ENCODE data around the gene CNTNAP5.

DNA sequence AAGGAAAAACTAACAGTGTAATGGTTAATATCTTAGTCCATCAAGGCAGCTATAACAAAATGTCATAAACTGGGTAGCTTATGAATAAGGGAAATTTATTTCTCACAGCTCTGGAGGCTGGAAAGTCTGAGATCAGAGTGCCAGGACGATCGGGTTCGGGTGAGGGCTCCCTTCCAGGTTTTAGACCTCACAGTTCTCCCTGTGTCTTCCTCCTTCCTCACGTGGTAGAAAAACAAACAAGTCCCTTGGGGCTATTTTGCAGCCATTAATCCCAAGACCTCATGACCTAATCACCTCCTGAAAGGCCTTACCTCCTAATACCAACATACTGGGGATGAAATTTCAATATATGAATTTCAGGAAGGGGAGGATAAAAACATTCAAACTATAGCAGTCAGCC lies 455.9 kb downstream of the CNTNAP5 start:
- TF ChIP-seq, protein P1, sequence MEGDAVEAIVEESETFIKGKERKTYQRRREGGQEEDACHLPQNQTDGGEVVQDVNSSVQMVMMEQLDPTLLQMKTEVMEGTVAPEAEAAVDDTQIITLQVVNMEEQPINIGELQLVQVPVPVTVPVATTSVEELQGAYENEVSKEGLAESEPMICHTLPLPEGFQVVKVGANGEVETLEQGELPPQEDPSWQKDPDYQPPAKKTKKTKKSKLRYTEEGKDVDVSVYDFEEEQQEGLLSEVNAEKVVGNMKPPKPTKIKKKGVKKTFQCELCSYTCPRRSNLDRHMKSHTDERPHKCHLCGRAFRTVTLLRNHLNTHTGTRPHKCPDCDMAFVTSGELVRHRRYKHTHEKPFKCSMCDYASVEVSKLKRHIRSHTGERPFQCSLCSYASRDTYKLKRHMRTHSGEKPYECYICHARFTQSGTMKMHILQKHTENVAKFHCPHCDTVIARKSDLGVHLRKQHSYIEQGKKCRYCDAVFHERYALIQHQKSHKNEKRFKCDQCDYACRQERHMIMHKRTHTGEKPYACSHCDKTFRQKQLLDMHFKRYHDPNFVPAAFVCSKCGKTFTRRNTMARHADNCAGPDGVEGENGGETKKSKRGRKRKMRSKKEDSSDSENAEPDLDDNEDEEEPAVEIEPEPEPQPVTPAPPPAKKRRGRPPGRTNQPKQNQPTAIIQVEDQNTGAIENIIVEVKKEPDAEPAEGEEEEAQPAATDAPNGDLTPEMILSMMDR (conservative IDR thresholded peaks at IDR 0.05; ENCODE audit: low read length) = no peak
- TF ChIP-seq EZH2phosphoT487 (IDR thresholded peaks at IDR 0.05; ENCODE audit: borderline replicate concordance) = no peak
